HG03108 (cell line): Measurements from ENCODE around the gene L3MBTL4.
"Not testable (repeated sequence)": the region's sequence is repeated elsewhere in the genome, so short reads cannot be mapped to it uniquely, and the experiment has no call there.

Source experiments
- ATAC-seq: cut with Tn5 transposase; IDR thresholded peaks from one replicate; pipeline ENCODE4 v1.9.1; 2021; ENCODE audit warnings: moderate library complexity; ENCODE audit not compliant: unreplicated experiment

L3MBTL4 gene

DNA sequence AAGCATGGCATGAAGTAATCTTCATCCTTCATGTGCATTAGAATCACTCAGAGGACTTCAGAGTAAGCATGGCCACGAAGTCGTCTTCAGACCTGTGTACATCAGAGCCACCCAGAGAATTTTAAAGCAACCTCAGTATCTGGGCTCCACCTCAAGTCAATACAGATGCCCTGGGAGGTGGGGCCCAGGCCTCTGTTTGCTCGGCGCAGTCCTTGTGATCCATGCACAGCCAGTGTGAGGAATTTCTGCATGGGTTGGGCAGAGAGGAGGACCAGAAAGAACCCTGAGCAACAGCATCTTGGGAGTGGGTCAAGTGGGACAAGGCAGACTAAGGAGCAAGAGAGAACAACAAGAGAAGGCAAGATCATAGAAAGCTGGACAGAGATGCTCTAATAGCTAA, 299.0 kb downstream of the L3MBTL4 start:
- ATAC-seq, result no peak

DNA sequence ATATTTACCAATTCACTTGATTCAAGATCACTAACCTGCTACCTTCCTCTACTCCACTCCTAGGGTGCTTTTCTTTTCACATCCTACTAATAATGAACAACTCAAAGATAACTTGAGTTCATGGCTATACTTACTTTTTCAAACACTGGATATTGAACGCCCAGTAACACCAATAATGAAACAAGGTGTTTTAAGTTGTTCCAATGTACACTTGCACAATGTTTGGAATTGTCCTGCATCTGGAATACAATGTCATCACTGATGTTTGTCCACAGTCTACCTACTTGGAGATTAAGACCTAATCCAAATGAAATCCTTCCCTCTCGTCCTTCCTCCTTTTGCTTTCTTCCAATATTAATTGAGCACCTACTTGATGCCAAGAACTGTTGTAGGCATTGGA, 301.1 kb downstream of the L3MBTL4 start:
- no peak for ATAC-seq

DNA sequence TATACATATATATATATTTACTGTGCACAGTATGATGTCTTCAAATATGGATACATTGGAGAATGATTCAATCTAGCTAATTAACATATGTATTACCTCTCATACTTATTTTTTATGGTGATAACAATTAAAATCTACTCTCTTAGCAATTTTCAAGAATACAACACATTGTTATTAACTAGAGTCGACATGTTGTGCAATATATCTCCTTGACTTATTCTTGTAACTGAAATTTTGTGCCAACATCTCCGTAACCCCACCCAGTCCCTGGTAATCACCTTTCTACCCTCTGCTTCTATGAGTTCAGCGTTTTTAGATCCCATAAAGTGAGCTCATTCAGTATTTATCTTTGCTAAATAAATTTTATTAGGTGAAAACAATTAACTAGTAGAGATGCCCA, 303.0 kb downstream of the L3MBTL4 start:
- no peak for ATAC-seq

DNA sequence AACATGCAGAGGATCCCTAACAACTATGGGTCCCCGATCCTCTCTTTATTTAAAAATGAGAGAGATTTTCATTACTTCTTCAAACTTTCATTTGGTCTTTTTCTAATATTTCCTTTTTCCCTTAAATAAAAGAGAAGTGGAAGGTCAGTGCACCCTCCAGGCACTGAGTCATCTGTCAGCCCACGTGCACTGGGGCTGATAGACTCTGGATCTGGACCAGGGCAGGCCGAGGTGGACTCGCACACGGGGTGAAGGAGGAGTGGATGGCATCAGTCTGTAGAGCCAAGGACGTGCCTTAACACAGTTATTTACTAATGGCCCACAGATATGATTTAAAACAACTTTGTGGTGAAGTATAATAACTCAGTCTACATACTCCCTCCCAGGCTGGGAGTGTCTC, 305.0 kb downstream of the L3MBTL4 start:
- no peak for ATAC-seq

- ATAC-seq, result no peak
These were observed 306.9 kb downstream of the L3MBTL4 start for GRCh38 chr18:6107794-6108193.

DNA sequence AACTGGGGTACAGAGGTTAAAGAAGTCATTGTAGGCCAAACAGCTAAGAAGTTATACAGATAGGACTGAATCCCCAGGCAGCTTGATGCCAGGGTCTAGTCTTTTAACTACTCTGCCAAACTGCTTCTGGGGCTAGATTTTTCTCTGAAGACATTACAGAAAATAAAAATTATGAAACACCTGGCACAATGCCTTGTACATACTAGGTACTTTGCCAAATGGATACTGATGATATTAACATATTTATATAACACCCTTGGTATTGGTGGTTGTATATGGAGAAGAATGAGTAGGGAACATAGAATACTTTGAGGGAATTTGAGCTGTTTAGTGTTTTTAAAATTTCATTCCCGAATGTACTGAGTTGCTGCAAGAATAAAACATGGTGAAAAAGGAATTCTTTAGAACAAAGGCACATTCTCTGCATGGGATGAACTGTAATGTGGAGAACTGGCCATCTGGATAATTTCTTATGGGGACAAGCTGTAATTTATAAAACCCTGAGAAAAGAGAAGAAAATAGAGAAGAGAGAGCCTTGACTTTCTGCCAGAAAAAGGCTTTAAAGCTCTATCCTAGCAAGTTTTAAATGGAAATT, 308.5 kb downstream of the L3MBTL4 start:
- ATAC-seq, result no peak

GRCh38 chr18:6103741-6104140, 311.0 kb downstream of the L3MBTL4 start:
- no peak for ATAC-seq

DNA sequence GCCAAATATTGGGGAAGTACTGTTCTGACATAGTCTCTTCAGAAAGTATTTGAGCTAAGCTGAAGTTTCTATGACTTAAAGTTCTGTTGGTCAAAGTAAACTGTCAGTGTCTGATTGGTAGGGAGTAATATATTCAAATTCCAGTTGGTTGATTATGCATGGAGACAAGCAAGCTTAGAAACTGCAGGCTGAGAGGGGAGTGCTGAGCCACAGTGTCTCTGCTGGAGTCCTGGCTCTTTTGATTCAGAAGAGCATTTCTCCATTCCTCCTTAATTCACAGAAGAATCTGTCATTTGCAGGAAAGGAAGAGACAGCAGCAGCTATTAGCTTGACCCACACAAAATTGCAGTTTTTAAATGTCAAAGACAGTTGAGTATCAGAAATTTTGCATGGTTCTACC, 318.0 kb downstream of the L3MBTL4 start:
- ATAC-seq, result no peak

DNA sequence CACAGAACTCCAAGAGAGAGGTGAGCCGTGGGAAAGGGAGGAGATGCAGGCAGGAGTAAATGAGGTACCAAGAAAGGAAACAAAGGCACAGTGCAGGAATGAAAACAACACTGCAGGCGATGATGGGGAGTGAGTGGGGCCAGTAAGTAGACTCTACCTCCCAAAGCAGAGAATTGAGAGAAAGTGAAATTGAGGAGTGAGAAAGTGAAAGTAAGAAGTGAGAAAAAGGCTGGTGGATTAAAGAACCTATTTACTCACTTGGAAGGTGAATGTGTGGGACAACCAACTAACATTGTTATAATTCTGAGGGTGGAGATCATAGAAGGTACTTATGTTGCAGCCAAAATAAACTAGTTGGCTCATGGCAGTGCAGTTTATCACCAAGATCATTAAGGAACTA, 326.3 kb downstream of the L3MBTL4 start:
- ATAC-seq, result no peak

DNA sequence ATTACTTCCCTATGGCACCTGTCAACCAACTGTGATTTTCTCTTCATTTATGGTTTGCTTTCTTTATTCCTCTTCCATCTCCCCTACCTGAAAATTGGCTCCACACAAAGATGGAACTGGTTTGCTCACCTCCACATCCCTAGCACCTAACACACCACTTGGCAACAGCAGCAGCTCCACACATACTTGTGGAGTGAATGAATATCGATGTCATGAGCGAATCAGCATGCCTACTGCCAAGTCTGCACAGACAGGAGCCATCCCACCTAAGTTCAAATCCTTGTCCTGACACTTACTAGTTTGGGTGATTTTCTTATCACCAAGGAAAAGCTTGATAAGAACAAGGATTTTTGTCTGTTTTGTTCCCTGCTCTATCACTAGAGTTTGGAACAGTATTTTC, 328.0 kb downstream of the L3MBTL4 start:
- no peak for ATAC-seq

- ATAC-seq, result no peak
These were observed 335.3 kb downstream of the L3MBTL4 start for GRCh38 chr18:6079406-6079805.

DNA sequence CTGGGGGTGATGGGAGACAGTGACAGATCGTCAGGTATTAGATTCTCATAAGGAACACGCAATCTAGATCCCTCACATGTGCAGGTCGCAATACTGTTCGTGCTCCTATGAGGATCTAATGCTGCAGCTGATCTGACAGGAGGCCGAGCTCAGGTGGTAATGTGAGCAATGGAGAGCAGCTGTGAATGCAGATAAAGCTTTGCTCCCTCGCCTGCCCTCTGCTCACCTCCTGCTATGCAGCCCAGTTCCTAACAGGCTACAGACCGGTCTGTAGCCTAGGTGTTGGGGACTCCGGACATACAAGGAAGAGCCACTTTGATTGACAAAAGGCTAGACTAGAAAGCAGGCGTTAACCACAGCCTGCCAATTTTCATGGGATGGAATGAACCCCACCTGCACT, 335.8 kb downstream of the L3MBTL4 start:
- ATAC-seq, result no peak

GRCh38 chr18:6072423-6072822, 342.3 kb downstream of the L3MBTL4 start:
- not testable (repeated sequence) for ATAC-seq

- ATAC-seq, result no peak
These were observed 345.2 kb downstream of the L3MBTL4 start for GRCh38 chr18:6069539-6069938.

DNA sequence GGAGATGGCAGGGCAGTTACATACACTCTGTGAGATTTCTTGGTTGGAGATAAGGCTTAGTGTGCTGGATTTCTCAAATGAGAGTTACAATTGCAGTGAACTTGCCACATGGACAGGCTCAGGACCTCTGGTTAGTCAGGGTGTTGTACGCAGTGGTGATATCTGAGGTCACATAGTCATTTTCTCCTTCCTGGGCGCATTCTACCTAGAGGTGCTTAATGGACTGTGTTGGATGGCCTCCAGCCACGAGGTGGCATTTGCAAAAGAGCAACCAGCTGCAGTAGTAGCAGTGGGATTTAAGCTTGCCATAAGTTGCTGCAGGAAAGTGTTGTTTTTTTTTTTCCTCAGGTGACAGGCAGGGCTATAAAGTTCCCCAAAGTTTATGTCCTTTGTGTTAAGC, 345.6 kb downstream of the L3MBTL4 start:
- no peak for ATAC-seq

- no peak for ATAC-seq
These were observed 354.6 kb downstream of the L3MBTL4 start for GRCh38 chr18:6060149-6060548.

DNA sequence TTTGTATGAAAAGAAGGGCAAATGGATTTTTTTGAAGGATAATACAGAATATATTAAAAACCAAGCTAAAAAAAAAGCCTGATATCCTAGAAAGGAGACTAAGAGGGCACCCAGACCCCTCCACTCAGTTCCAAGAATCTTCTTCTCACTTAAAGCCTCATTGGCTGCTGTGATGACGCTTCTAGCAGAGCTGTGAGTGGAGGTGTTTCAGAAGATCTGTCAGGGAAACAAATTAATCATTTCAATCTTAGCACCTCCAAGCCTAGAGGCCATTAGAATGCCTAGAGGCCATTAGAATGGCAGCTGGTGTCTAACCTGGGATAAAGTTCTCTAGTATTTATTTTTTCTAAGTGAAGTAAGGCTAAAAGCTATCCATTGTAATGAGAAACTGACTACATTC, 355.2 kb downstream of the L3MBTL4 start:
- ATAC-seq, result no peak

- no peak for ATAC-seq
These were observed 355.8 kb downstream of the L3MBTL4 start for GRCh38 chr18:6058941-6059340.

DNA sequence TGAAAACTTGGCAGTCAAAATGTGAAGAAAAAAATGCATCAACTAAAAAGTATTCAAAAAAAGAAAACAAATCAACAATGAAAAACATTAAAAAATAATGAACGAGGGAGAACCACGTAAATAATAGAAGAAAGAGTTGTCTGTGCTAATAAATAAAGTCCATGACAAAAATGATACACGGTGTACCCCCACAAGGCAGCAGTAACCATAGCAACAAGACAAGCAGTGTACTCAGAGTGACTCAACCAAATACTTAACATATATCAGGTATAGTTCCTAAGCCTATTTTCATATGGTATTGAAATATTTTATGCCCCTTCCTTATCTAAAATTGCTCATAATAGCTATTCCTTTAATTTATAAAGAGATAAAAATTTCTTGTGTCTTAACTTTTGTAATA, 357.1 kb downstream of the L3MBTL4 start:
- no peak for ATAC-seq

GRCh38 chr18:6056171-6056910, 358.4 kb downstream of the L3MBTL4 start:
- ATAC-seq, result peak; percentile 52

- no peak for ATAC-seq
These were observed 359.0 kb downstream of the L3MBTL4 start for GRCh38 chr18:6055711-6056110.

- ATAC-seq, result no peak
These were observed 360.4 kb downstream of the L3MBTL4 start for GRCh38 chr18:6054256-6054842.
